Stomach (tissue), 4 donors: ENCODE data around the gene TBCCD1.

ENCODE experiments used
- POLR2A ChIP-seq, 4 donors: fragments of 450-650 bp; IDR thresholded peaks; one replicate each; pipeline ENCODE4 v1.6.1; 2016; ENCODE audit warnings: antibody characterized with exemption in 4 of 4, control low read depth in 2 of 4, mild to moderate bottlenecking in 1 of 4, moderate library complexity in 1 of 4
- TF ChIP-seq, protein P1 (sequence below), 7 experiments: fragments of 450-650 bp in 4 of 7; fragments of 200-600 bp in 3 of 7; sonication (generic) in 3 of 7; IDR thresholded peaks; one replicate each; pipeline ENCODE4 v1.5.1; 2016 to 2019; ENCODE audit warnings: antibody characterized with exemption in 7 of 7, control low read depth in 2 of 7, mild to moderate bottlenecking in 1 of 7

DNA sequence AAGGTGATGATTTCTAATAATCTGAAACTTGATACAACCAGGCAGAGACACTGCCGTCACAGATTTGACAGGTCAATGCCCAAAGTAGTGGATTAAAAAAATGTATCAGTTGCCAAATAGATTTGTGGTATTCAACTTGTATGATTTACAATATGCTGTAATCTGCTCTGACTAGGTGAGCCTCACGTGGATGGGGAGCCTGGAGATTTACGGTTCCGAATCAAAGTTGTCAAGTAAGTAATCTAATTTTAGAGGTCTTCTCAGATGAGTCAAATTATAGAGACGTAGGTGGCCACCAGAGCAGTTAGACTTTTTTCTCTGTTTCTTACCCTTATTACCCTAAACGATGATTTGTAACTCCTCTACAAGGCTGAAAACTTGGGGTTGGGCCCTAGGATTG is 15.4 kb upstream of the TBCCD1 start:
- TF ChIP-seq, protein P1, sequence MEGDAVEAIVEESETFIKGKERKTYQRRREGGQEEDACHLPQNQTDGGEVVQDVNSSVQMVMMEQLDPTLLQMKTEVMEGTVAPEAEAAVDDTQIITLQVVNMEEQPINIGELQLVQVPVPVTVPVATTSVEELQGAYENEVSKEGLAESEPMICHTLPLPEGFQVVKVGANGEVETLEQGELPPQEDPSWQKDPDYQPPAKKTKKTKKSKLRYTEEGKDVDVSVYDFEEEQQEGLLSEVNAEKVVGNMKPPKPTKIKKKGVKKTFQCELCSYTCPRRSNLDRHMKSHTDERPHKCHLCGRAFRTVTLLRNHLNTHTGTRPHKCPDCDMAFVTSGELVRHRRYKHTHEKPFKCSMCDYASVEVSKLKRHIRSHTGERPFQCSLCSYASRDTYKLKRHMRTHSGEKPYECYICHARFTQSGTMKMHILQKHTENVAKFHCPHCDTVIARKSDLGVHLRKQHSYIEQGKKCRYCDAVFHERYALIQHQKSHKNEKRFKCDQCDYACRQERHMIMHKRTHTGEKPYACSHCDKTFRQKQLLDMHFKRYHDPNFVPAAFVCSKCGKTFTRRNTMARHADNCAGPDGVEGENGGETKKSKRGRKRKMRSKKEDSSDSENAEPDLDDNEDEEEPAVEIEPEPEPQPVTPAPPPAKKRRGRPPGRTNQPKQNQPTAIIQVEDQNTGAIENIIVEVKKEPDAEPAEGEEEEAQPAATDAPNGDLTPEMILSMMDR (IDR thresholded peaks at IDR 0.05), result no peak
- TF ChIP-seq POLR2A (IDR thresholded peaks at IDR 0.05), result no peak
